ENCODE measurements around the gene VRK1. TPM values are rescaled to one million over a fixed set of nuclear protein-coding genes. Genes with fewer than 3 reads are reported as not detected.
A peak's percentile ranks its signal among the peaks of the same experiment; 100 is the strongest.
"Not testable (repeated sequence)": the region's sequence is repeated elsewhere in the genome, so short reads cannot be mapped to it uniquely, and the experiment has no call there.

Gene VRK1
- total RNA-seq, 1 donor from 2014 or later: 76.7 TPM

DNA sequence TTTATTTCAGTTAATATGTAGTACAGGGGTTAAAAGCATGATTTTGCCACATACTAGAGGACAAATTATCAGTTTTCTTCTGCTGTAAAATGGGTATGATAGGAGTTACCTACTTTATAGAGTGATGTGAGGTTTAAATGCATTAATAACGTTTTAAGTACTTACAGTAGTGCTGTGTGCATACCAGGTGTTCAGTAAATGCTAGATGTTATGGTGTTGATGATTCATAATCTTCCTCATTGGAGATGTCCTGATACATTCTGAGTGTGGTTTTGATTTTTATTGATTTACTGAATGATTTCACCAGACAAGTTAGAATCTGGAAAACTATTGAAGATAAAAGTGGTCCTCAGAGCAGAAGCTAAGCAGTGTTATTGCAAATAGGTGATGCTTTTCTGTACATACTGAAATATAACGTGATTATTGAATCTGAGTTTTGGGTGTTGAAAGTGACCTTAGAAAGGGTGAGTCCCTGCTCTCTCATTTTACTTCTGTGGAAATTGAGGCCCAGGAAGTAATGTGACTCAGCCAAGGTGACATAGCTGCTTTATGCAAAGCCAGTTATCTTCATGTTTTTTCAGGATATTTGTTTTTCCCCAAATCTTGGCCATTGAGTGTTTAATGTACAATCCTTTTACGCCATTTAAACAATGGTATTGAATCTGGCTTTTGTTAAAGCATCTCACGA is 54.7 kb downstream of the VRK1 start:
- H3K36me3 Mint-ChIP-seq (ENCODE audit: low read depth): peaks cover 44% of the 10 kb centered on the region
- peaks cover 14% of the 10 kb centered on the region for H3K4me1 Mint-ChIP-seq
- H3K27me3 Mint-ChIP-seq: no peaks in the 10 kb centered on the region
- no peak for DNase-seq
- no peaks in the 10 kb centered on the region for H3K9me3 Mint-ChIP-seq
- intact Hi-C loops (cut with micrococcal nuclease): loop anchor here (5.0 kb wide), 1 partner anchor 55 kb away; the partner anchor contains the start of gene VRK1
- H3K27ac Mint-ChIP-seq: peak overlapping the region; percentile 76
- no peak overlapping the region for H3K4me3 Mint-ChIP-seq

DNA sequence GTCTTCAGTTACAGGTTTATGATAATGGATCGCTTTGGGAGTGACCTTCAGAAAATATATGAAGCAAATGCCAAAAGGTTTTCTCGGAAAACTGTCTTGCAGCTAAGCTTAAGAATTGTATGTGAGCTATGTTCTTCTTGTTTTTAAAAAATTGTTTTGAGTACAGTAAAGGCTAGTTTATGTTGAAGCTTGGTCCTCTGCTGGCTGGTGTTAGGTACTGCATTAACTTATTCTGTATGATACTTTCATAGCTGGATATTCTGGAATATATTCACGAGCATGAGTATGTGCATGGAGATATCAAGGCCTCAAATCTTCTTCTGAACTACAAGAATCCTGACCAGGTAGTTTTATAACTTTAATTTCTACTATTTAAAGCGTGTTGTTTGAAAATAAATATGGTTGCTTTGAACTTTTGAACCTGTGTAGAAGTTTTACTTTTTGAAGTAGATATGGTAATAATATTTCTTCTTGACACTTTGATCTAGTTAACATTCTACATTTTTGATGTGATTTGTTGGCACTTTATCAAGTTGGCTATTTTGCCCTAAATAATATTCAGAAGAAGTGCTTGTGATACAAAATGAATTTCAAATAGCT is 55.7 kb downstream of the VRK1 start:
- H3K27me3 Mint-ChIP-seq: no peaks in the 10 kb centered on the region
- H3K36me3 Mint-ChIP-seq (ENCODE audit: low read depth): peaks cover 43% of the 10 kb centered on the region
- H3K4me3 Mint-ChIP-seq: no peak overlapping the region
- peaks cover 14% of the 10 kb centered on the region for H3K4me1 Mint-ChIP-seq
- H3K9me3 Mint-ChIP-seq: no peaks in the 10 kb centered on the region
- DNase-seq: peak; percentile 63
- intact Hi-C loops (cut with micrococcal nuclease): loop anchor here (5.0 kb wide), 1 partner anchor 56 kb away; the partner anchor contains the start of gene VRK1
- no peak overlapping the region for H3K27ac Mint-ChIP-seq

DNA sequence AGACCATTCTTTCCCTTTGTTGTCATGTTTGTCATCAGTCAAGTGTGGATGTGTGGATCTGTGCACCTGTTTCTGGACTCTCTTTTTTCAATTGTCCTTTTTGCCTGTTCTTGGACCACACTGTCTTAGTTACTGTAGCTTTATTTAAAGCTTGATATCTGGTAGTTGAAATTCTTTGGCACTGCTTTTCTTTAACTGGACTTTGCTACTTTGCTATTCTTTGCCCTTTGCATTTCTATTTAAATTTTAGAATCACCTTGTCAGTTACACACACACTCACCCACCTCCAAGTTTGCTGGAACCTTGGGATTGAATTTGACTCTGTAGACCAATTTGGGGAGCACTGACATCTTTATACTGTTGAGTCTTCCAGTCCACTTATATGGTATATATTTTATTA is 61.5 kb downstream of the VRK1 start:
- no peaks in the 10 kb centered on the region for H3K9me3 Mint-ChIP-seq
- no peaks in the 10 kb centered on the region for H3K4me1 Mint-ChIP-seq
- H3K27me3 Mint-ChIP-seq: no peaks in the 10 kb centered on the region
- no peak for DNase-seq
- intact Hi-C loops (cut with micrococcal nuclease): no loop called here
- H3K4me3 Mint-ChIP-seq: no peak overlapping the region
- H3K27ac Mint-ChIP-seq: no peak overlapping the region
- H3K36me3 Mint-ChIP-seq (ENCODE audit: low read depth): peaks cover 35% of the 10 kb centered on the region

DNA sequence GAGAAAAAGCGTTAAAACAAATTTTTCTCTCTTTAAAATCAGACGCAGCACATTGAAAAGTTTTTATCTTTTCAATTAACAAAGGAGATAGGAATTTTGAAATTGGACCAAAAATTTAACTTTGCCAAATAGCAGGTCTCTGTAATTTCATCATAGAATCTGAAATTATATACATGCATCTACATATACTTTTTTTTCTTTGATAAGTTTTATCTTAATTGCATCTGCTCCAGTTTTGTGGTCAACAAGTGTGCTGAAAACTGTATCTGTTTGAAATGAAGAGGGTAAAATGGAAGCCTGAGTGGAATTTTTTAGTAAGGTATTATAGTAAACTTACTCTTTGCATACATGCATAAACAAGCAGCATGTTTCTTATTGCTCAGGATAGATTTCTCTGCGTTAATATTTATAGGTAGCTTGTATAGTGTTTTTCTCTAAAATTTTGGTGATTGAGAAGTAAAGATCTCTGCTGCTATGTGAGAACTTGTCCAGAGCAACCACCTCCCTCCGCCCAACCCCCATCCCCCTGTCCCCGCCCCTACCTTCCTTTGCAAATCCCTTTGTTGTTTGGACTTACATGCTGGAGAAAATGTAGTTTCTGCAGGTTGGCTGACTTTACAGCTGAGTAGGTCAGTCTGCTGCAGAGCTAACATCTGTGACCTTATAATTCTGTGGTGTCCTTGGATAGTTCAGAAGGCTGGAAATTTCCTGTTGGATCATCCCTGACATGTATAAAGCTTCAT is 64.6 kb downstream of the VRK1 start:
- no peaks in the 10 kb centered on the region for H3K9me3 Mint-ChIP-seq
- no peak overlapping the region for H3K4me3 Mint-ChIP-seq
- intact Hi-C loops (cut with micrococcal nuclease): no loop called here
- H3K27me3 Mint-ChIP-seq: no peaks in the 10 kb centered on the region
- peaks cover 2% of the 10 kb centered on the region for H3K4me1 Mint-ChIP-seq
- peaks cover 54% of the 10 kb centered on the region for H3K36me3 Mint-ChIP-seq (ENCODE audit: low read depth)
- no peak overlapping the region for H3K27ac Mint-ChIP-seq
- no peak for DNase-seq

DNA sequence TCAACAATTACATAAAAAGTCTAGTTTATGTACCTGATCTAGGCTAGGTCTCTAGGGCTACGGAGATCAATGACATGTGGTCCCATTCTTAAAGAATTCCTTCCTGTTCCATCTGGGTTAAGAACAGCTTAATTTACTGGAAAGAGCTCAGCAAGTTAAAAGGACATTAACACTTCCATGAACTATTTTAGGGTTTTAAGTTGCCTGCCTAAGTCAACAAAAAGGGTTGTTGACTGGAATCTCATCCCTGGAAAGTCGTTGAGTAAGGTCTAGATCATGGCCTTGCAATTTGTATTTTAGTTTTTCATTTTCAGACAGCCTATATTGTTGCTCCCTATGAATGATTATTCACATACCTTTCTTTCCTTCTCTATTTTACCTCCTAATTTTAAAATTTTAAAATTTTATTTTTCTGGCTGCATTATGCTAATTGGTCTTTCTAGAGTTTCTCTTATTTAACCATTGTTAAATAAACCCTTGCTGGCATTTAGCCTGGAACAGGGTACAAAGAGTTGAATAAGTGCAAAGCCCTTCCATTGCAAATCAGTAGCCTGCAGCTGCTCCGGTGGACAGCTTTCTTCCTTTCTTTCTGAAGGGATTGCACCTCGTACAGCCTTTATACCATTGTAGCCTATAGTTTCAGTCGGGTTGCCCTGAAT is 66.3 kb downstream of the VRK1 start:
- intact Hi-C loops (cut with micrococcal nuclease): no loop called here
- H3K36me3 Mint-ChIP-seq (ENCODE audit: low read depth): peaks cover 43% of the 10 kb centered on the region
- no peaks in the 10 kb centered on the region for H3K27me3 Mint-ChIP-seq
- no peak for DNase-seq
- peaks cover 2% of the 10 kb centered on the region for H3K4me1 Mint-ChIP-seq
- H3K4me3 Mint-ChIP-seq: no peak overlapping the region
- no peaks in the 10 kb centered on the region for H3K9me3 Mint-ChIP-seq
- H3K27ac Mint-ChIP-seq: no peak overlapping the region

DNA sequence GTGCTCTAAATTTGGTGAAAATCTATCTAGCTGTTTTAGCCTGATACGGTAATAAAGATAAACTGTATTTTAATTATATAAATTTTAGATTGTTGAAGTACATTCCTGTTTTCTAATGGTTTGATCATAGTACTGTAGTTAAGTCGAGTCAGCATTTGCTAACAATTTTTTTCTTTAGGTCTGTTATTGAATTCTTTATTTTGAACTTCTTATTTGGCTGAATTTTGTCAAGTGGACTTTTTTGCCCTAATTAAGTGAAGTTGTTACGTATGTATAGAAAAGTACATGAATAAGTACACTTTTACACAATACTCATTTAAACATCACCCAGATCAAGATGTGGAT is 66.8 kb downstream of the VRK1 start:
- H3K4me1 Mint-ChIP-seq: peaks cover 2% of the 10 kb centered on the region
- H3K4me3 Mint-ChIP-seq: no peak overlapping the region
- H3K36me3 Mint-ChIP-seq (ENCODE audit: low read depth): peaks cover 40% of the 10 kb centered on the region
- intact Hi-C loops (cut with micrococcal nuclease): no loop called here
- no peaks in the 10 kb centered on the region for H3K27me3 Mint-ChIP-seq
- no peak overlapping the region for H3K27ac Mint-ChIP-seq
- DNase-seq: no peak
- no peaks in the 10 kb centered on the region for H3K9me3 Mint-ChIP-seq

DNA sequence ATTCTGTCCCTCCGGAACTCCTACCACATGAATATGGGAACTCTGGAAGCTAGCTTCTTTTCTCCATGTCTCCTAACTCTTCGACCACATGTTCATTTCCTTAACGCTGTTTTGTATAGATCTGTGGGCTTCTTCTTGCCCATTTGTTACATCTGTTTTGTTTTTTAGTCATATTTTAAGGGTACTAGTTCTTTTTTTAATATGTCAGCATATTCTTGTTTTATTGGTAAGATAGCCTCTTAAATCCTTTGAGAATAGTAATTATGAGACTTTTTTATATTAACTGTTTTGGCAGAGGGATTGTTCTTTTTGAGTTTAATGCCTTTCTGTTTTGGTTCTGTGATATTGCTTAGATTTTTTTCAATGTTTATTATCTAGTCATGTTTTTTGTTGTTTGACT is 70.5 kb downstream of the VRK1 start:
- no peaks in the 10 kb centered on the region for H3K27me3 Mint-ChIP-seq
- intact Hi-C loops (cut with micrococcal nuclease): no loop called here
- DNase-seq: no peak
- H3K4me1 Mint-ChIP-seq: peaks cover 2% of the 10 kb centered on the region
- peaks cover 42% of the 10 kb centered on the region for H3K36me3 Mint-ChIP-seq (ENCODE audit: low read depth)
- H3K4me3 Mint-ChIP-seq: no peak overlapping the region
- no peaks in the 10 kb centered on the region for H3K9me3 Mint-ChIP-seq
- no peak overlapping the region for H3K27ac Mint-ChIP-seq

DNA sequence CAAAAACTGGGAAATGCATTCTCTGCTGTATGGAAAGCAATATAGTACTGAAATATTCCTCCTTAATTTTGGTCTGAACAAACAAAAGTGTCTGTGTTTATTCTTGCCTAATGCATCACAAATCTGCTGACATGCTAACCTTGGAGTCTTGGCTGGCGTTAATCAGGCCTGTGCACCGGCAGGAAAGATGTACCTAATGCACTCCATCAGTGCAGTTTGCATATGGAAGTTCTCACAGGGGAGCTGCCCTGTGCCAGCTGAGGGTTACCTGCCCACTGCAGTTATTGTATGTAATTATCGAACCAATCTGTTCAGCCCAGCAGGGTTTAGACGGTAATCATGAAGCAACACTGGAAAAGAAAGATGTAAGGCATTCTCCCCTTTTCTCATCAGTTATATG is 76.9 kb downstream of the VRK1 start:
- Mint-ChIP-seq H3K36me3 (ENCODE audit: low read depth) (peaks cover 24% of the 10 kb centered on the region), H3K4me1 (no peaks in the 10 kb centered on the region), H3K9me3 (no peaks in the 10 kb centered on the region), H3K27me3 (no peaks in the 10 kb centered on the region), H3K4me3 (no peak overlapping the region), H3K27ac (no peak overlapping the region)
- intact Hi-C loops (cut with micrococcal nuclease): no loop called here
- no peak for DNase-seq

DNA sequence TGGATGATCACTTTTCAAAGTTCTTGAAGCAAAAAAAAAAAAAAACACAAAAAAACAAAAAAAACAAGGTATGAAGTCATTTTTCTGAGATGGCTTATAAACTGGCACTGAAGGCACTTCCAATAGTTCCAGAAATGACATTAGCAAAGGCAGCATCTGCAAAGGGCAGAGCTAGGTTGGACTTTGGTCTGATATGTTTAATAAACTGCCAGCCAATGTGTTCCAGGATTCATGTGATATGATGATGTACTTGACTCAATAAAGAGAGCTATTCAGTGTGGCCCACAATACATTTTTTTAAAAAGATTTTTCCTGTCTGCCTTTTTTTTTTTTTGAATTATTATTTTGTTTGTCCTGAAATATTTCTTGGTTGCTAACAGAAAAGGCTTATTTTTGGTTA is 79.6 kb downstream of the VRK1 start:
- Mint-ChIP-seq H3K36me3 (ENCODE audit: low read depth) (peaks cover 29% of the 10 kb centered on the region), H3K9me3 (no peaks in the 10 kb centered on the region), H3K27me3 (no peaks in the 10 kb centered on the region), H3K4me3 (no peak overlapping the region), H3K27ac (no peak overlapping the region), H3K4me1 (no peaks in the 10 kb centered on the region)
- intact Hi-C loops (cut with micrococcal nuclease): no loop called here
- DNase-seq: no peak

DNA sequence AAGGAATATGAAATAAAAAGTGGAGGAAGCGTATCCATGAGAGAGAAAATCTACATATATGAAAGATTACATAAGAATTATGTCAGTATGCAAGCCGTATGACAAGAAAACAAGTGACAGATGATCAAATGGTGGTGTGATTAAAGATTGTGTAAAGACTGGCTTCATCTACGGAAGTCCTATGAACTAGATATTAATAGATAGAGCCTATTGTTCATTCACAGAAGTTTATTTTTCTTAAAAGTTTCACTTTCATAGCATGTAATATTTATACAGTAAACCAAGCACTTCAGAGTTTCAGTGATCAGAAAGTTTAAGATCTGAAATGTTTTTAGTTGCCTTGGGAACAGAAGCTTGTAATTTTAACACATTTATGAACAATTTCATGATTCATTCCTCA is 84.5 kb downstream of the VRK1 start:
- H3K4me1 Mint-ChIP-seq: no peaks in the 10 kb centered on the region
- intact Hi-C loops (cut with micrococcal nuclease): no loop called here
- H3K27me3 Mint-ChIP-seq: no peaks in the 10 kb centered on the region
- peaks cover 27% of the 10 kb centered on the region for H3K36me3 Mint-ChIP-seq (ENCODE audit: low read depth)
- H3K9me3 Mint-ChIP-seq: peaks cover 6% of the 10 kb centered on the region
- no peak overlapping the region for H3K4me3 Mint-ChIP-seq
- no peak overlapping the region for H3K27ac Mint-ChIP-seq
- no peak for DNase-seq

DNA sequence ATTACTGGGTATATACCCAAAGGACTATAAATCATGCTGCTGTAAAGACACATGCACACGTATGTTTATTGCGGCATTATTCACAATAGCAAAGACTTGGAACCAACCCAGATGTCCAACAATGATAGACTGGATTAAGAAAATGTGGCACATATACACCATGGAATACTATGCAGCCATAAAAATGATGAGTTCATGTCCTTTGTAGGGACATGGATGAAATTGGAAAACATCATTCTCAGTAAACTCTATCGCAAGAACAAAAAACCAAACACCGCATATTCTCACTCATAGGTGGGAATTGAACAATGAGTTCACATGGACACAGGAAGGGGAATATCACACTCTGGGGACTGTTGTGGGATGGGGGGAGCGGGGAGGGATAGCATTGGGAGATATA is 86.8 kb downstream of the VRK1 start:
- DNase-seq; intact Hi-C loops (cut with micrococcal nuclease); H3K4me1 Mint-ChIP-seq; H3K27me3 Mint-ChIP-seq; H3K9me3 Mint-ChIP-seq; H3K4me3 Mint-ChIP-seq; H3K27ac Mint-ChIP-seq: not testable (repeated sequence)
- peaks cover 24% of the 10 kb centered on the region for H3K36me3 Mint-ChIP-seq (ENCODE audit: low read depth)

DNA sequence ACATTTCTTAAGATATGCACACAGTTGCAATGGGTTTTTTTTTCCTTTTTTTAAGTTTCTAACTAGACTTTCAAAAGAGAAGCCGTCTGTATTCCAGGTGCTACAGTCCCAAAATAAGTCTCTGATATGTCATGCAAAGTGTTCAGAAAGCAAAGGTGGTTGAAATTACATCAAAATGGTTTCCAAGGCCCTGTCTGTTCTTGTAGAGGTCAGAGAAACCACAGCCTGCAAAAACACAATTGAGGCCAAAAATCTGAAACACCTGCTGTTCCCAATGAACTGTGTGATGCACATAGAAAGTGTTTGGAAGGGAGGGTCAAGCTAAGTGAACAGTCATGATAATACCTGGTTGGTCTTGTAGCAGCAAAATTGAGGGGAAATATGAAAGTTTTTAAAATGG is 91.0 kb downstream of the VRK1 start:
- DNase-seq: no peak
- H3K4me3 Mint-ChIP-seq: no peak overlapping the region
- no peaks in the 10 kb centered on the region for H3K27me3 Mint-ChIP-seq
- peaks cover 3% of the 10 kb centered on the region for H3K9me3 Mint-ChIP-seq
- peaks cover 3% of the 10 kb centered on the region for H3K4me1 Mint-ChIP-seq
- H3K36me3 Mint-ChIP-seq (ENCODE audit: low read depth): peaks cover 6% of the 10 kb centered on the region
- no peak overlapping the region for H3K27ac Mint-ChIP-seq
- intact Hi-C loops (cut with micrococcal nuclease): no loop called here

DNA sequence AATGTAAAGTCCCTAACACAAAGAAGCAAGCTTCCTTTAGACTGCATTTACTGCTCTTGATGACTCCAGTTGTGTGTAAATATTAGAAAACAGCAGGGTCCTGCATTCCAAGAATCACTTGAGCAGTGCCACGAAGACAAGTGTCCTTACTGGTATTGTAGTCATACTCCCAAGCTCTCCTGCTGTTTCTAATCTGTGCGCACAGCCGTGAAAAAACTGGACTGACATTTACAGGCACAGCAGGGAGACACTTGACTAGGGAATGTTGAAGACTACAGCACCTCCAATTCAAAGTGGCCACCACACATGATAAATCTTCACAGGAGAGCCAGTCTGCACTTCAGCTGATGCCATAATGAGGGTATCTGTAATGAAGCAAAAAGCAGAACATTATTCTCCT is 91.4 kb downstream of the VRK1 start:
- no peaks in the 10 kb centered on the region for H3K27me3 Mint-ChIP-seq
- no peak for DNase-seq
- peaks cover 4% of the 10 kb centered on the region for H3K4me1 Mint-ChIP-seq
- no peak overlapping the region for H3K4me3 Mint-ChIP-seq
- intact Hi-C loops (cut with micrococcal nuclease): no loop called here
- no peak overlapping the region for H3K27ac Mint-ChIP-seq
- peaks cover 6% of the 10 kb centered on the region for H3K36me3 Mint-ChIP-seq (ENCODE audit: low read depth)
- H3K9me3 Mint-ChIP-seq: peaks cover 3% of the 10 kb centered on the region

DNA sequence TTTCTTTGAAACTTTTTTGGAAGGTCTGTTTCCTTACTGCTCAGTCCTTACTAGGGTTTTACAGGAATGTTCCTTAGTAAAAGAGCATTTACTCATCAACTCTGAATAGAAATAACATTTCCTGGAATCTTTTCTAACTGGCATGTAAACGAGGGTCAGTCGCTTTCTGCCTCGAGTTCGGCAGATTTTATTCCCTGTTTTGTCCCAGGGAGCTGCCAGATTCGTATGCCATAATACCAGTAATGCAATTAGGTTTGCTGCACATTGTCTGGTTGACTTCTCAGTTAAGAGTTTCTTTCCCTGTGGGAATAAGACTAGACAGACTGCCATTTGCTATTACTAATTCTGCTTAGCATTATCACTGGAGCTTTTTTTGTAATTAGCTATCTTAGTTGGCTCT is 91.9 kb downstream of the VRK1 start:
- Mint-ChIP-seq H3K9me3 (peaks cover 3% of the 10 kb centered on the region), H3K4me3 (no peak overlapping the region)
- intact Hi-C loops (cut with micrococcal nuclease): no loop called here

More for the DNA sequence above, 91.9 kb downstream of the VRK1 start:
- H3K27ac Mint-ChIP-seq: no peak overlapping the region
- peaks cover 4% of the 10 kb centered on the region for H3K36me3 Mint-ChIP-seq (ENCODE audit: low read depth)
- DNase-seq: no peak
- H3K4me1 Mint-ChIP-seq: peaks cover 9% of the 10 kb centered on the region
- no peaks in the 10 kb centered on the region for H3K27me3 Mint-ChIP-seq
